ENCODE measurements around the gene CD99L2.
"Not testable (repeated sequence)": the region's sequence is repeated elsewhere in the genome, so short reads cannot be mapped to it uniquely, and the experiment has no call there.

The CD99L2 gene

GRCh38 chrX:150893936-150894335 lies 4.5 kb downstream of the CD99L2 start:
- DNase-seq, result no peak

GRCh38 chrX:150889131-150889530 lies 9.3 kb downstream of the CD99L2 start:
- no peak for DNase-seq

DNA sequence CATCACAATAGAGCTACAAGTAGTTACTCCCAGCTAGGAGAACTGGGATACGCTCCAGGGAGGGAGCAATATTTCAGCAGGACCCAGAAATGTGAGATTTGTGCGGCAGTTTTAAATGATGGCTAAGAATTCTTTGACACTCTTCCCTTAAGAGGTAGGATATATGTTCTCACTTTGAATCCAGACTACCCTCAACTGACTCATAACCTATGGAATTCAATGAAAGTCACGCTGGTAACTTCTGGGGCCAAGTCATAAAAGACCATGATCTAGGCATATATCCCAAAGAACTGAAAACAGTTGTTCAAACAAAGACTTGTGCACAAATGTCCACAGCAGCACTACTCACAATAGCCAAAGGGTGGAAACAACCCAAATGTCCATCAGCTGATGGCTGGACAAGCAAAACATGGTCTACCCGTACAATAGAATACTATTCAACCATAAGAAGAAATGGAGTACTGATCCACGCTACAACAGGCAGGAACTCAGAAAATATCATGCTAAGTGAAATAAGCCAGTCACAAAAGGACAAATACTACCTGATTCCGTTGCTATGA lies 10.5 kb downstream of the CD99L2 start:
- DNase-seq, result no peak

- DNase-seq, result not testable (repeated sequence)
Observed at GRCh38 chrX:150887268-150887667, 11.2 kb downstream of the CD99L2 start.

GRCh38 chrX:150886381-150886780 lies 12.1 kb downstream of the CD99L2 start:
- DNase-seq, result no peak

DNA sequence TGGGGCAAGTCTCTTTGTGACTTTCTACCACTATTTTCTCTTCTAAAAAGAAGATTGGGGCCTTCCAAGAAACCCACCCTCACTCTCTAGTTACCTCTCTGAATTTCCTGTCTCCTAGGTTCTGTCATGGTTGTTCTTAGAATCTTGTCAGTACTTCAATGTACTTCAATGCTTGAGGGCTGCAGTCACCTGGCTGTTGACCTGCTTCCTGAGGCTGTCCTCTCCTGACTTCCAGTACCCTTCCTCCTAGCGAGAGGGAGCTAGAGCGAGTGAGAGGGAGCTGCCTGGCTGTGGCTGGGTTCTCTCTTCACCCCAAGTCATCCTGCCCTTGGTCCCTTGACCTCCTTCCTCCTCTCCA lies 17.7 kb downstream of the CD99L2 start:
- no peak for DNase-seq

GRCh38 chrX:150879855-150880807 lies 18.3 kb downstream of the CD99L2 start:
- DNase-seq, result no peak

DNA sequence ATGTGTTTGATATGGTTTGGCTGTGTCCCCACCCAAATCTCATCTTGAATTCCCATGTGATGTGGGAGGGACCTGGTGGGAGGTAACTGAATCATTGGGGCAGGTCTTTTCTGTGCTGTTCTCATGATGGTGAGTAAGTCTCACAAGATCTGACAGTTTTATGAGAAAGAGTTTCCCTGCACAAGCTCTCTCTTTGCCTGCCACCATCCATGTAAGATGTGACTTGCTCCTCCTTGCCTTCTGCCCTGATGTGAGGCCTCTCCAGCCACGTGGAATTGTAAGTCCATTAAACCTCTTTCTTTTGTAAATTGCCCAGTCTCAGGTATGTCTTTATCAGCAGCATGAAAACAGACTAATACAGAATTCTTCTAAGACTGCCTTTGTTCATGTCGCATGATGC lies 22.8 kb downstream of the CD99L2 start:
- DNase-seq, result not testable (repeated sequence)

DNA sequence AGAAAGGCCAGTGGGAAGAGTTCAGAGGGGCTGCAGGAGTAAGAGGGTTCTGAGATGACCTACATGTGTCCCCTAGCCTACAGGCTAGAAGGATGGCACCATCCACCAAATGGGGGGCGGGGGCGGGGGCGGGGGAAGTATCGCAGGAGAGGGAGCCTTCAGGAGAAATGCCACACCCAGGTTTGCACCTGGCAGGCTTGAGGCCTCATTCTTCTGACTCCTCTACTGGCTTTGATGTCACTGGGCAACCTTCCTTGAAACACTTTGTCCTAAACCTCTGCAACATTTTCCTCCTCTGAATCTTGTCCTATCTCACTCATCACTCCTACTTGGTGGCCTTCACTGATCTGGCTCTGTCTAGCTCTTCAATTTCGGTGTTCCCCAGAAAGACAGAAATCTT lies 24.0 kb downstream of the CD99L2 start:
- DNase-seq, result no peak

GRCh38 chrX:150873616-150874015 lies 24.9 kb downstream of the CD99L2 start:
- DNase-seq, result no peak

DNA sequence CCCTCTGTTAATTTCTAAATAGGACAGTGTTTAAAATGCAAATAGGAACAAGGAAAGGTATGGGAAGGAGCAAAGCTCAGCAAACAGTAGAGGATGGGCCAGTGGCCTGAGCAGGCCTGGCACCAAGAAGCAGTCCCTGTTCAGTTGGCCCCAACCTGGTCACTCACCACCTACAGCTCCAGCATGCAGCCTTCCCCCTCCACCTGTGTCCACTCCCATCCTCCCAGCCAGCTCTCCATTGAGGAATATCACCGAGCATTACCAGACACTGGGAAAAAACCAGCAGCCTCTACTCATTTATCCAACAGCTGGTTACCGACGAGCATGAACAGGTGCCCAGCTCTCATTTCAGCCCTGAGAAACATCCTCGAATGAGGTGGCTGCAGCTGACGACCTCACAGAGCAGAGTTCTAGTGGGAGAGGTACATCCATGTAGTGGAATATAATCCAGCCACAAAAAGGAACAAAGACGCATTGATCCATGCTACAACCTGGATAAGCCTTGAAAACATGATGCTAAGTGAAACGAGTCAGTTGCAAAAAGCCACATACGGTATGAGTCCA lies 25.6 kb downstream of the CD99L2 start:
- no peak for DNase-seq

- DNase-seq, result no peak
Observed at GRCh38 chrX:150871341-150871811, 27.1 kb downstream of the CD99L2 start.

DNA sequence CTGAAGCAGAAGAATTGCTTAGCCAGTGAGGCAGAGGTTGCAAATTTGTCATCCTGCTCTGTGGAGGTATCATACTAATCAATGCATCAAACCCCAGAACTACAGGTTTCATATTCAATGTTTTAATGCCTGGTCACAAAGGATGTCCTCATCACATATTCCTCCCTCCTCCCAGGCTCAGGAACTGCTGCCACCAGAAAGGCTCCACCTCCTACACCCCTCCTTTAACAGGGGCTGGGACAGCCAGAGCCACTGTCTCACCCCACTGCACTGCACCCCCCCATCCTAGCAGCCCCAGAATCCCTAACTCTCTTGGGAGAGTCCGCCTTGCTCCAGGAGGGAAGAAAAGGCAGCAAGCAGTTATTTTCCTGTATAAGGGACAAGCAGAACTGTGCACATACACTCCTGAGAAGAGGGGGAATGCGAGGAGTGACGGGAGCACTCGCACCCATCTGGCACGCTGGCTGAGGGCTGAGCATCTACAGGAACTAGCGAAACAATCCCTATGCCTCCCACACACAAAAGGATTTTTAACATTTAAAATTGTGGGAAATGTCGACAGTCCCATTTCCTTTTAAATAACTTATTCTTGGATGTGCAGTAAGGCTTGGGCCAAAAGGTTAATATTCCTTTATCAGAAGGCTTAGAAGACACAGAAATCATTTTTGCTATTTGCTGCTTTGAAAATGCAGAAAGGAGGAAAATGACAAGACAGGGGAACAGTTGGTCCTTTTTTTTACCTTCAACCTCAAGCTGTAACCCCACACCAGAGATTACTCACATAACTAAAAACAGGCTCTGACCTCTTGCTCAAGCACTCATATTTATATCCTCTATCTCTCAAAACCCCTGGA lies 27.8 kb downstream of the CD99L2 start:
- no peak for DNase-seq

DNA sequence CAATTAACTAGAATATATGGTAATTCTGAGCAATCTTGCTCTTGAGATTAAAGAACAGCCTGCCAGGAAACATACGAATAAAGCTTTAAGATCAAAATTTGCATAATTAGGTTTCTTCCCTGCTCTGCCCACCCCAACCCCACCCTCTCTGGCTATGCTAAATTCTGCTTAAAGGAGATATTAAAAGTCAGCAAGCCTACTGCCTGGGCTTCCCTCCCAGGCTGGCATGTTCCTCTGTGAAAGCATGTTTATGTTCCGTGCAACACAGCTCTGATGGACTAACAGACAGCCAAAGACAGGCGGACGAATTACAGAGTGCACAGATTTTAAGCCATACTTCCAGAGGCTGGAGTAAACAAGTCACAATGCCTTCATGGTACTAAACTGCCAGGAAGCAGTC lies 28.4 kb downstream of the CD99L2 start:
- no peak for DNase-seq

- no peak for DNase-seq
Observed at GRCh38 chrX:150869450-150869849, 29.0 kb downstream of the CD99L2 start.

DNA sequence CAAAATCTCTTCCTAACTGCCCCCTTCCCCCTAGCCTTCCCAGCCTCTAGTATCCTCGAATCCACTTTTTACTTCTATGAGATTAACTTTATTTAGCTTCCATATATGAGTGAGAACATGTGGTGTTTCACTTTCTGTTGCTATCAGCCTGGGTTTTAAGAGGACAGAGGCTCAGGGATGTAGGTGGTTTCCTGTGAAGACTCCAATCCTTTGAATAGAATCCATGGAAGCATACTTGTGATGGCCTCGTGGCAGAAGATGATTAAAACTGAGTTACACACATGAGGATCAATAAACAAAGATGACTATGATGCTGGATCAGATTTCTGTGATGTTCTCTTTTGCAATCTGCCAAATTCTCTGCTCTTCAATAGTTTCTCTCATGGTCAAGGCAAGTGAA lies 29.8 kb downstream of the CD99L2 start:
- DNase-seq, result no peak

DNA sequence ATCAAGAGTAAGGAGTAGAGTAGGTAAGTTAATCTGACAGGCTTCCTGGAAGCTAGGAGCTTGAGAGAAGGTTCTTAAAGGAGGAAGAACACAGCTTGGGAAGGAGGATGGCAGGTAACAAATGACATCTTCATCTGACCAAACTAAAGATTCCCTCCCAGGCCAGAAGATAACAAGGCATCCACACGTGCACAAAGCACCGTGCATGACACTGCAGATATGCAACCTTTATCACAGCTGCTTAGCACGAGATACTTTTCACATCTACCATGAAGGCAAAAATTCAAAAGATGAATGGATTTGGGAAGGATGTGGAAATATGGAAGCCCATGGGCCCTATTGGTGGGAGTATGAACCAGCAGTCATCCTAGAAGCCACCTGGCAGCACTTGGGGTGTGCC lies 34.3 kb downstream of the CD99L2 start:
- no peak for DNase-seq

- no peak for DNase-seq
Observed at GRCh38 chrX:150863191-150863590, 35.3 kb downstream of the CD99L2 start.

- no peak for DNase-seq
Observed at GRCh38 chrX:150857453-150857852, 41.0 kb downstream of the CD99L2 start.

- no peak for DNase-seq
Observed at GRCh38 chrX:150856785-150857184, 41.7 kb downstream of the CD99L2 start.

DNA sequence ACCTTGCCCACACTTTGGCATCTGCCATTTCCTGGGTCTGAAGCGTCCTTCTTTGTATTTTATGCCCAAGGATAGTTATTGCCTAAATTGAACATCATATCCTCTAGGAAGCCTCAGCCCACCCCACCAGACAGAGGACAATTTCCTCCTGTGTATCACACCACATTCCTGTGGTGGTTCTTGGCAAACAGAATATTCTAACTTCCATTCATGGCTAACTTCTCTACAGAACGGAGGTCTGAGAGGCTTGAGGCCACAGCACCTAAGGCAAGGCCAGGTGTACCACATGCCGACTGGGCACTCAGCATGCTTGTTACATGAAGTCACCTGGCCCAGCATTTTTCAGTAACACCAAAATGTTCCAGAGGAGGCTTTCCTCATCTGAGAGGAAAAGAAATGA lies 42.4 kb downstream of the CD99L2 start:
- DNase-seq, result no peak

- DNase-seq, result no peak
Observed at GRCh38 chrX:150854856-150855255, 43.6 kb downstream of the CD99L2 start.

Data from SIG-M5 (cell line).